ENCODE data around the gene ARHGEF4.

DNA sequence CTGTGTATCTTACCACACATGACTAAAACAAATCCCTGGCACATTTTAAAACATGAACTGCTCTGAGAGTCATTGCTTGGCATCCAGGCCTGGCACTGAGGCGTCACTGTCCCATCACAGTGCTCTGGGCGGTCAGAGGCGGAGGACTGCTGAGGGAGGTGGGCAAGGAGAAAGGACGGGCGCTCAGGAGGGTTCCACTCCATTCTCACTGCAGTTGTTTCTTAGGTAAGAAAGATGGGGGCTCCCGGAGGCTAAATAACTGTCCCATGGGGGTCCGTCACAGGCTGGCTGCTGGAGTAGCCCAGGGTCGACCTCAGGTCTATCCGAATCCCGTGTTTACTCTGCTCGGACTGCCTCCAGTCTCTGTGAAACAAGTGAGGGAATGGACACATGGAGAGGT lies 139.0 kb downstream of the ARHGEF4 start:
- TF ChIP-seq FOXP4 (CRISPR knock-in tag; IDR thresholded peaks at IDR 0.05): no peak
- TF ChIP-seq, protein P1, sequence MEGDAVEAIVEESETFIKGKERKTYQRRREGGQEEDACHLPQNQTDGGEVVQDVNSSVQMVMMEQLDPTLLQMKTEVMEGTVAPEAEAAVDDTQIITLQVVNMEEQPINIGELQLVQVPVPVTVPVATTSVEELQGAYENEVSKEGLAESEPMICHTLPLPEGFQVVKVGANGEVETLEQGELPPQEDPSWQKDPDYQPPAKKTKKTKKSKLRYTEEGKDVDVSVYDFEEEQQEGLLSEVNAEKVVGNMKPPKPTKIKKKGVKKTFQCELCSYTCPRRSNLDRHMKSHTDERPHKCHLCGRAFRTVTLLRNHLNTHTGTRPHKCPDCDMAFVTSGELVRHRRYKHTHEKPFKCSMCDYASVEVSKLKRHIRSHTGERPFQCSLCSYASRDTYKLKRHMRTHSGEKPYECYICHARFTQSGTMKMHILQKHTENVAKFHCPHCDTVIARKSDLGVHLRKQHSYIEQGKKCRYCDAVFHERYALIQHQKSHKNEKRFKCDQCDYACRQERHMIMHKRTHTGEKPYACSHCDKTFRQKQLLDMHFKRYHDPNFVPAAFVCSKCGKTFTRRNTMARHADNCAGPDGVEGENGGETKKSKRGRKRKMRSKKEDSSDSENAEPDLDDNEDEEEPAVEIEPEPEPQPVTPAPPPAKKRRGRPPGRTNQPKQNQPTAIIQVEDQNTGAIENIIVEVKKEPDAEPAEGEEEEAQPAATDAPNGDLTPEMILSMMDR (IDR thresholded peaks at IDR 0.05): no peak
- TF ChIP-seq ATF1 (CRISPR knock-in tag; IDR thresholded peaks at IDR 0.05): no peak
- TF ChIP-seq USF2 (CRISPR knock-in tag; IDR thresholded peaks at IDR 0.05): no peak
- no peak for TF ChIP-seq MAX (CRISPR knock-in tag; IDR thresholded peaks at IDR 0.05)
- TF ChIP-seq, protein P2, sequence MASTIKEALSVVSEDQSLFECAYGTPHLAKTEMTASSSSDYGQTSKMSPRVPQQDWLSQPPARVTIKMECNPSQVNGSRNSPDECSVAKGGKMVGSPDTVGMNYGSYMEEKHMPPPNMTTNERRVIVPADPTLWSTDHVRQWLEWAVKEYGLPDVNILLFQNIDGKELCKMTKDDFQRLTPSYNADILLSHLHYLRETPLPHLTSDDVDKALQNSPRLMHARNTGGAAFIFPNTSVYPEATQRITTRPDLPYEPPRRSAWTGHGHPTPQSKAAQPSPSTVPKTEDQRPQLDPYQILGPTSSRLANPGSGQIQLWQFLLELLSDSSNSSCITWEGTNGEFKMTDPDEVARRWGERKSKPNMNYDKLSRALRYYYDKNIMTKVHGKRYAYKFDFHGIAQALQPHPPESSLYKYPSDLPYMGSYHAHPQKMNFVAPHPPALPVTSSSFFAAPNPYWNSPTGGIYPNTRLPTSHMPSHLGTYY (CRISPR knock-in tag; IDR thresholded peaks at IDR 0.05): no peak
- no peak for TF ChIP-seq ZNF423 (CRISPR knock-in tag; IDR thresholded peaks at IDR 0.05)
- no peak for TF ChIP-seq SP1 (CRISPR knock-in tag; conservative IDR thresholded peaks at IDR 0.05)
- no peak for TF ChIP-seq KAT7 (CRISPR knock-in tag; IDR thresholded peaks at IDR 0.05; ENCODE audit: borderline replicate concordance)
- TF ChIP-seq SMAD4 (CRISPR knock-in tag; IDR thresholded peaks at IDR 0.05): no peak
- TF ChIP-seq JUN (CRISPR knock-in tag; IDR thresholded peaks at IDR 0.05): no peak
- TF ChIP-seq ESRRA (CRISPR knock-in tag; IDR thresholded peaks at IDR 0.05; ENCODE audit: borderline replicate concordance): no peak
- no peak for TF ChIP-seq NR1H2 (CRISPR knock-in tag; IDR thresholded peaks at IDR 0.05)
